Mucosa of descending colon (tissue), 3 donors: Measurements from ENCODE around the gene GPR50. TPM values are rescaled to one million over a fixed set of nuclear protein-coding genes. Genes with fewer than 3 reads are reported as not detected.

Source experiments
- ATAC-seq: fragments of 200-7000 bp; cut with Tn5 transposase; one replicate; pipeline ENCODE4 v1.9.1; 2020; ENCODE audit warnings: mild to moderate bottlenecking, moderate library complexity
- DNase-seq, 3 donors: peaks; one replicate each; pipeline ENCODE4 v3.0.0-alpha.2; 2020
- H3K36me3 ChIP-seq: fragments of 200-600 bp; one replicate; pipeline ENCODE4 v1.8.0; 2021; ENCODE audit warnings: low read depth, mild to moderate bottlenecking
- H3K4me1 ChIP-seq: fragments of 200-600 bp; one replicate; pipeline ENCODE4 v1.8.0; 2021; ENCODE audit warnings: low read depth, mild to moderate bottlenecking
- H3K4me3 ChIP-seq: fragments of 200-600 bp; one replicate; pipeline ENCODE4 v1.8.0; 2021; ENCODE audit warnings: mild to moderate bottlenecking
- H3K9me3 ChIP-seq: fragments of 200-600 bp; one replicate; pipeline ENCODE4 v1.8.0; 2021; ENCODE audit warnings: mild to moderate bottlenecking
- CTCF ChIP-seq: fragments of 200-600 bp; IDR thresholded peaks from one replicate; pipeline ENCODE4 v1.8.0; 2022; ENCODE audit warnings: antibody characterized with exemption, mild to moderate bottlenecking
- intact Hi-C, 2 donors: fragments of 100-400 bp; cut with DNase I in 1 of 2; cut with micrococcal nuclease in 1 of 2; formaldehyde crosslinking; loops; one replicate each; pipeline versions ENCODE4 v1.11.0 to v1.11.1; 2022; cut with DNase I, micrococcal nuclease
- total RNA-seq, 3 donors: library from RNA; stranded (reverse); fragmentation: NEBNext Ultra II Directional in 2 of 3; extraction: Animal tissue kit (Norgen Biotek cat#: 25700) in 2 of 3; gene quantifications; one replicate each; pipeline versions ENCODE4 v1.2.1 to v1.2.4, GENCODE V29; 2021 to 2023
- donor health status: DM: no; HTN: no; CAD: no; lungs with moderate emphysema.
- donor health status: DM: no; HTN: no; CAD: no.
- donor health status: DM: no; HTN: yes; CAD: no.

GPR50 gene
- total RNA-seq, 3 donors from 2014 or later: not detected

DNA sequence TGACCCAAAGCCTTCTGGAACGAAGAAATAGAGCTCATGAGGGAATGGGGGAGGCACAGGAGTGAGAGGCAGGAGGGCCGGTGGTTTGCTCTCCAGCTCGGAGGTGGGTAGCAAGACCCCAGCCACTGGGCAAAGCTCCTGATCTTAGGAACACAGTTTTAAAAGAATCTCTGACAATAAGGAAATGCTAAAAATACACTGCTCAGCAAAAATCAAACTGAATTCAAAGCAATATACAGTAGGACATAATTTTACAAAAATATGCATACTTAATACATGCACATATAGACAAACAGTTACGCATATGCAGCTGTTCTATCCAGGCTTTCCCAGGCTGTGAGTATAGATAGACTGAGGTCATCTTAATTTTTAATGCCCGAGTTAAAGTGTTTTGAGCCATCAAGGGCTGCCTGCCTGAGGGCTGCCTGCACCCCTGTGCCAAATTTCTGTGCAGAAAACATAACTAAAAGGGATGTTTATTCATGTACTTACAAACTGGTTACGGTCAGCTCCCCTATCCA lies 6.9 kb downstream of the GPR50 start:
- no peaks in the 10 kb centered on the region for H3K9me3 ChIP-seq
- no peaks in the 10 kb centered on the region for H3K4me1 ChIP-seq
- DNase-seq (no peak), ATAC-seq (no peak)
- intact Hi-C loops: no loop called here
- H3K36me3 ChIP-seq: no peaks in the 10 kb centered on the region
- no peak for TF ChIP-seq CTCF
- H3K4me3 ChIP-seq: no peak overlapping the region

DNA sequence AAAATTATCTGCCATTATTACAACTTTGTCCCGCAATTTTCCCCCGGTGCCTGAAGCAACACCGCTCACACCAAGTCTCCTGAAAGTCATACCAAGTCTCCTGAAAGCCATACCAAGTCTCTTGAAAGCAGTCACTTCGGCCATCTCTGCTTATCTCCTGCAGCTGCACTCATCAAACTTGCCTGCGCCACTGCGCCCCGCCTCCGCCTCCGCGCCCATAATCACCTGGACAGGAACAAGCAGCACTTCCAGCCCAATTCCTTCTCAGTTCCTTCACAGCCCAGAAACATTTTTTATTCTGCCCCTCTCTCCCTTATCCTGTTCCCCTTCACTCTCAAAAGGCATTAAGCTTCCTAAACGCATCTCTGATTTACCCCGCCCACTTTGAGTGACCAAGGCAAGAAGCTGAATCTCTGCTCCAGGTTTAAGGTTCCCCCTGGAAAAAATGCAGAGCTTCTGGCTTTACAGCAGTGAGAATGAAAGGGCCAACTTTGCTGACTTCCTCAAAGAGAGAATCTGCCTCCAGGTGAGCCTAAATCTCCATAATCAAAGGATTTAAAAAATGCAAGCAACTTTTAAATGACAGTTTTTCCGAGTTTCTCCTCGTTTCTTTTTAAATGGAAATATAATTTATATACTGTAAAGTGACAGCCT lies 7.7 kb downstream of the GPR50 start:
- Histone ChIP-seq H3K4me3 (no peak overlapping the region), H3K4me1 (no peaks in the 10 kb centered on the region)
- no peak for ATAC-seq

DNA sequence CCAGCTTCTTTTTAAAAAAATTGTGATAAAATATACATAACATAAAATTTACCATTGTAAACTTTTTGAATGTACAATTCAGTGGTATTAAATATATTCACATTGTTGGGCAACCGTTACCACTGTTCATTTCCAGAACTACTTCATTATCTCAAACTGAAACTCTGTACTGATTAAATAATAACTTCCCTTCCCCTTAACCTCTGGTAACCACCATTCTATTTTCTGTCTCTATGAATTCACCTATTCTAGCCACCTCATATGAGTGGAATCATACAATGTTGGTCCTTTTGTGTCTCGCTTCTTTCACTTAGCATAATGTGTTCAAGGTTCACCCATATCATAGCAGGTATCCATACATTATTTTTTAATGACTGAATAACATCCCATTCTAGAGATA lies 8.3 kb downstream of the GPR50 start:
- TF ChIP-seq CTCF: no peak
- Histone ChIP-seq H3K4me3 (no peak overlapping the region), H3K4me1 (no peaks in the 10 kb centered on the region), H3K9me3 (no peaks in the 10 kb centered on the region), H3K36me3 (no peaks in the 10 kb centered on the region)
- ATAC-seq (no peak), DNase-seq (no peak)
- intact Hi-C loops: no loop called here

More for the DNA sequence above, 7.7 kb downstream of the GPR50 start:
- Histone ChIP-seq H3K9me3 (no peaks in the 10 kb centered on the region), H3K36me3 (no peaks in the 10 kb centered on the region)
- TF ChIP-seq CTCF: no peak
- DNase-seq: no peak
- intact Hi-C loops: no loop called here

- no peak for TF ChIP-seq CTCF
- intact Hi-C loops: no loop called here
- no peaks in the 10 kb centered on the region for H3K4me1 ChIP-seq
- no peaks in the 10 kb centered on the region for H3K36me3 ChIP-seq
- no peak overlapping the region for H3K4me3 ChIP-seq
- ATAC-seq (no peak), DNase-seq (no peak)
- no peaks in the 10 kb centered on the region for H3K9me3 ChIP-seq
Observed at GRCh38 chrX:151206871-151207270, 30.5 kb downstream of the GPR50 start.

- ATAC-seq (no peak), DNase-seq (no peak)
- Histone ChIP-seq H3K4me3 (no peak overlapping the region), H3K36me3 (no peaks in the 10 kb centered on the region), H3K9me3 (no peaks in the 10 kb centered on the region), H3K4me1 (no peaks in the 10 kb centered on the region)
- intact Hi-C loops: no loop called here
- TF ChIP-seq CTCF: no peak
Observed at GRCh38 chrX:151225843-151226242, 49.5 kb downstream of the GPR50 start.
